Chondrocyte (in vitro differentiated cells): ENCODE results near the gene MAD1L1. TPM values are rescaled to one million over a fixed set of nuclear protein-coding genes. Genes with fewer than 3 reads are reported as not detected.

Experiments used
- DNase-seq: peaks from one replicate; pipeline ENCODE4 v3.0.0; 2021; ENCODE audit warnings: mixed read lengths, low spot score
- H3K27ac Mint-ChIP-seq: one replicate; pipeline ENCODE4 v1.8.0; 2021; ENCODE audit warnings: mild to moderate bottlenecking, moderate library complexity, mixed read lengths; ENCODE audit not compliant: unreplicated experiment
- H3K27me3 Mint-ChIP-seq: 2 replicates; pipeline ENCODE4 v1.8.0; 2021; ENCODE audit warnings: low read depth, mixed read lengths
- H3K36me3 Mint-ChIP-seq: 2 replicates; pipeline ENCODE4 v1.8.0; 2021; ENCODE audit warnings: low read depth, mixed read lengths
- H3K4me1 Mint-ChIP-seq: 2 replicates; pipeline ENCODE4 v1.8.0; 2021; ENCODE audit warnings: low read depth, mild to moderate bottlenecking, mixed read lengths
- H3K4me3 Mint-ChIP-seq: one replicate; pipeline ENCODE4 v1.8.0; 2021; ENCODE audit warnings: mild to moderate bottlenecking, moderate library complexity, mixed read lengths; ENCODE audit not compliant: unreplicated experiment
- H3K9me3 Mint-ChIP-seq: 2 replicates; pipeline ENCODE4 v1.8.0; 2021; ENCODE audit warnings: low read depth, mixed read lengths
- CTCF ChIP-seq: fragments of 200-600 bp; sonication (generic); IDR thresholded peaks from 2 replicates; pipeline ENCODE4 v1.5.0; 2021; ENCODE audit warnings: antibody characterized with exemption, mild to moderate bottlenecking, moderate library complexity
- total RNA-seq: library from RNA; stranded (reverse); gene quantifications from 3 replicates; pipeline ENCODE4 v1.2.1, GENCODE V29; 2021

Gene MAD1L1
- total RNA-seq, 1 donor from 2014 or later, result 22.7 TPM

GRCh38 chr7:2231992-2232765 lies 566 bp downstream of the MAD1L1 start:
- Mint-ChIP-seq H3K27ac (peak overlapping the region; percentile 82), H3K36me3 (peaks cover 11% of the 10 kb centered on the region), H3K9me3 (no peaks in the 10 kb centered on the region), H3K27me3 (no peaks in the 10 kb centered on the region), H3K4me1 (peaks cover 16% of the 10 kb centered on the region), H3K4me3 (peak overlapping the region; percentile 87)
- DNase-seq, result no peak
- peak; percentile 40 for TF ChIP-seq CTCF

DNA sequence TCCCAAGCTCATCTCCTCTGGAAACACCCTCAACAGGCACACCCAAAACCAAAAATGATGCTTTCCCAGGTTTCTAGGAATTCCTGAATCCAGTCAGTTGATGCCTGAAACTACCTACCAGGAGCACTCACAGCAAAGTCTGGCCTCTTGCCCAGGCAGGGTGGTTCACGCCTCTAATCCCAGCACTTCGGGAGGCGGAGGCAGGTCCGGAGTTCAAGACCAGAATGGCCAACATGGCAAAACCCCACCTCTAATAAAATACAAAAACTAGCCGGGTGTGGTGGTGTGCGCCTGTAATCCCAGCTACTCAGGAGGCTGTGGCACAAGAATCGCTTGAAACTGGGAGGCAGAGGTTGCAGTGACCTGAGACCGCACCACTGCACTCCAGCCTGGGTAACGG lies 1.9 kb downstream of the MAD1L1 start:
- no peak for TF ChIP-seq CTCF
- Mint-ChIP-seq H3K27me3 (no peaks in the 10 kb centered on the region), H3K4me1 (peaks cover 16% of the 10 kb centered on the region), H3K4me3 (no peak overlapping the region), H3K9me3 (no peaks in the 10 kb centered on the region), H3K36me3 (peaks cover 10% of the 10 kb centered on the region), H3K27ac (no peak overlapping the region)
- DNase-seq, result no peak

DNA sequence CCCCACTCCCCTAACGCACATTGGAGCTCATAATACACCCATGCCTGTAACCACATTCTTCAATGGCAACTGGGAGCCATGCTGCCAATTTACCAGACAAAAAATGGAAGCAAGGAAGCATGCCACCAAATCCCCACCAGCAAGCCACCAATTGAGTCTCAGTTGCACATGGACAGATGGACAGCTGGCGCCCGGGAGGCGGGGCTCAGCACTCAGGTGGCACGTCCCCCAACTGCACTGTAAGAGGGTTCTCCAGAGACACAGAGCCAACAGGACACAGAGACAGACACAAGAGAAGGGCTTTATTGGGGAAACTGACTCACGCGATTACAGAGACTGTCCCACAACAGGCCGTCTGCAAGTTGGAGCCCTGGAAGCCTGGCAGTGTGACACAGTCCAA lies 2.5 kb downstream of the MAD1L1 start:
- Mint-ChIP-seq H3K4me1 (peaks cover 16% of the 10 kb centered on the region), H3K27ac (no peak overlapping the region), H3K9me3 (no peaks in the 10 kb centered on the region), H3K27me3 (no peaks in the 10 kb centered on the region), H3K4me3 (no peak overlapping the region), H3K36me3 (peaks cover 13% of the 10 kb centered on the region)
- DNase-seq, result no peak
- TF ChIP-seq CTCF, result no peak

DNA sequence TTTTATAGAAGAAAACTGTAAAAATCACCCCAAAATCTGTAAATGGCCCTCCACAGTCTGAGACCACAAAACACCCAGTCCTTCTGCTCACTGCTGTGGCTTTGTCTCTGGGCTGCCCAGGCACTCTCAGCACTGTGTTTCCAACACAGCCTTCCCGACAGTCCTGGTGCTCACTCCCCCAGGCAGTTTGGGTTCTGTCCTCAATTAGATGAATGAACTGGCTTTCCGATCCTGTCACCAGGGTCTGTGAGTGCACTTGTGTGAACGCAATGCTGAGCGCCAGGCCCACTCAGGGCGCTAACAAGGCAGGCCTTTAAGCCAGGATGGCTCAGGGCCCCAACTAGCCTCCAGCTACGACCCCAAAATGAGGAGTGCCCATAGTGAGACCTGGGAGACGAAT lies 3.3 kb downstream of the MAD1L1 start:
- Mint-ChIP-seq H3K27me3 (no peaks in the 10 kb centered on the region), H3K4me3 (no peak overlapping the region), H3K9me3 (no peaks in the 10 kb centered on the region), H3K36me3 (peaks cover 13% of the 10 kb centered on the region), H3K27ac (no peak overlapping the region), H3K4me1 (peaks cover 16% of the 10 kb centered on the region)
- DNase-seq, result no peak
- TF ChIP-seq CTCF, result no peak

DNA sequence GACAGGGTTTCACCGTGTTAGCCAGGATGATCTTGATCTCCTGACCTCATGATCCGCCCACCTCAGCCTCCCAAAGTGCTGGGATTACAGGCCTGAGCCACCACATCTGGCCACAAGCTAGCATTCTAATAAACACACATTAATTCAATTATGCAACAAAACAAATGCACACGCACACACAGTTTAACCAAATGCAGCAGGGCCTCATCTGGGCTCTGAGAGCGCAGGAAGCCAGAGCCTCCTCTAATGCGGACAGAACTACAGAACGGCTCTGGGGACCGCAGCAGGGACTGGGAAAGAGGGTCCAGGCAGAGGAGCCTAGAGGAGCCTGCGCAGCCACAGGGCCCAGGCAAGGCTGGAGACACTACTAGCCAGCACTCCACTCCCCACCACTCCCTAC lies 3.8 kb downstream of the MAD1L1 start:
- H3K4me1 Mint-ChIP-seq, result peaks cover 16% of the 10 kb centered on the region
- H3K27ac Mint-ChIP-seq, result no peak overlapping the region
- DNase-seq, result no peak
- no peaks in the 10 kb centered on the region for H3K9me3 Mint-ChIP-seq
- H3K36me3 Mint-ChIP-seq, result peaks cover 13% of the 10 kb centered on the region
- H3K27me3 Mint-ChIP-seq, result no peaks in the 10 kb centered on the region
- TF ChIP-seq CTCF, result no peak
- no peak overlapping the region for H3K4me3 Mint-ChIP-seq
